HG02798 (cell line): ENCODE data around the gene C1QTNF6.
"Not testable (repeated sequence)": the region's sequence is repeated elsewhere in the genome, so short reads cannot be mapped to it uniquely, and the experiment has no call there.

ENCODE experiments used
- ATAC-seq: cut with Tn5 transposase; IDR thresholded peaks from one replicate; pipeline ENCODE4 v1.9.1; 2021; ENCODE audit warnings: mild to moderate bottlenecking; ENCODE audit not compliant: unreplicated experiment, poor library complexity

C1QTNF6 gene

GRCh38 chr22:37208401-37209139, 20.5 kb upstream of the C1QTNF6 start:
- ATAC-seq: no peak

GRCh38 chr22:37207981-37208380, 19.9 kb upstream of the C1QTNF6 start:
- ATAC-seq: no peak

GRCh38 chr22:37206841-37207821, 19.1 kb upstream of the C1QTNF6 start:
- no peak for ATAC-seq

GRCh38 chr22:37206118-37206840, 18.2 kb upstream of the C1QTNF6 start:
- ATAC-seq: no peak

- no peak for ATAC-seq
These were observed 17.0 kb upstream of the C1QTNF6 start for GRCh38 chr22:37205046-37205445.

GRCh38 chr22:37204045-37204655, 16.1 kb upstream of the C1QTNF6 start:
- no peak for ATAC-seq

- ATAC-seq: no peak
These were observed 15.5 kb upstream of the C1QTNF6 start for GRCh38 chr22:37203354-37204044.

GRCh38 chr22:37202716-37203115, 14.7 kb upstream of the C1QTNF6 start:
- ATAC-seq: no peak

- ATAC-seq: no peak
These were observed 14.0 kb upstream of the C1QTNF6 start for GRCh38 chr22:37202001-37202555.

- not testable (repeated sequence) for ATAC-seq
These were observed 13.4 kb upstream of the C1QTNF6 start for GRCh38 chr22:37201443-37201820.

GRCh38 chr22:37199760-37200108, 11.7 kb upstream of the C1QTNF6 start:
- ATAC-seq: no peak

GRCh38 chr22:37199103-37199759, 11.2 kb upstream of the C1QTNF6 start:
- peak; percentile 96 for ATAC-seq

- ATAC-seq: peak; percentile 27
These were observed 10.4 kb upstream of the C1QTNF6 start for GRCh38 chr22:37198258-37199102.

- no peak for ATAC-seq
These were observed 9.6 kb upstream of the C1QTNF6 start for GRCh38 chr22:37197451-37198257.

GRCh38 chr22:37196539-37197450, 8.7 kb upstream of the C1QTNF6 start:
- ATAC-seq: no peak

- ATAC-seq: no peak
These were observed 7.9 kb upstream of the C1QTNF6 start for GRCh38 chr22:37195921-37196320.
